Measurements from ENCODE around the gene ARMH1. TPM values are rescaled to one million over a fixed set of nuclear protein-coding genes. Genes with fewer than 3 reads are reported as not detected.

Gene ARMH1
- total and polyA plus RNA-seq, 3 donors from 2014 or later = 17.4 to 42.9 (median 29.7) TPM

DNA sequence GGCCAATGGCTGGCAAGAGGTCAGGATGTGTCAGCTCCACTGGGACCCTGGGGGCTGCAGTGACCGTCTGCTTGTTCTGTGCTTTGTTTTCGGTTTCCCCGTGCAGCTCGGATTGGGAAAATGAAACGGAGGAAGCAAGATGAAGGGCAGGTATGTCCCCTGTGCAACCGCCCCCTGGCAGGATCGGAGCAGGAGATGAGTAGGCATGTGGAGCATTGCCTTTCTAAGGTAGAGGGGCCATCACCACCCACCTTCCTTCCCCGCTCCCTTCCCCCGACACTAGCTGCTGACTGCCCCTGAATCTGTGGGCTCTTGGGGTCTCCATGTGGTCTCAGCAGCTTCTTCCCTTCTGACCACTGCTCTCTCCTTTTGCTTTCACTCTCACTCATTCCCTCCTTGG is 39.1 kb upstream of the ARMH1 start:
- intact Hi-C loops (cut with DNase I; ENCODE audit: low total_unique reads) = no loop called here
- WGBS, 2 donors = 87 to 95% methylated on average over 9 of the region's 9 CpGs
- Histone ChIP-seq H3K27ac (no peak overlapping the region), H3K4me3 (no peak overlapping the region), H3K27me3 (no peaks in the 10 kb centered on the region), H3K4me1 (peaks cover 18% of the 10 kb centered on the region), H3K36me3 (ENCODE audit: low read depth, missing control alignments) (no peaks in the 10 kb centered on the region), H3K9me3 (no peaks in the 10 kb centered on the region)
- no peak for DNase-seq
- TF ChIP-seq, protein P1, sequence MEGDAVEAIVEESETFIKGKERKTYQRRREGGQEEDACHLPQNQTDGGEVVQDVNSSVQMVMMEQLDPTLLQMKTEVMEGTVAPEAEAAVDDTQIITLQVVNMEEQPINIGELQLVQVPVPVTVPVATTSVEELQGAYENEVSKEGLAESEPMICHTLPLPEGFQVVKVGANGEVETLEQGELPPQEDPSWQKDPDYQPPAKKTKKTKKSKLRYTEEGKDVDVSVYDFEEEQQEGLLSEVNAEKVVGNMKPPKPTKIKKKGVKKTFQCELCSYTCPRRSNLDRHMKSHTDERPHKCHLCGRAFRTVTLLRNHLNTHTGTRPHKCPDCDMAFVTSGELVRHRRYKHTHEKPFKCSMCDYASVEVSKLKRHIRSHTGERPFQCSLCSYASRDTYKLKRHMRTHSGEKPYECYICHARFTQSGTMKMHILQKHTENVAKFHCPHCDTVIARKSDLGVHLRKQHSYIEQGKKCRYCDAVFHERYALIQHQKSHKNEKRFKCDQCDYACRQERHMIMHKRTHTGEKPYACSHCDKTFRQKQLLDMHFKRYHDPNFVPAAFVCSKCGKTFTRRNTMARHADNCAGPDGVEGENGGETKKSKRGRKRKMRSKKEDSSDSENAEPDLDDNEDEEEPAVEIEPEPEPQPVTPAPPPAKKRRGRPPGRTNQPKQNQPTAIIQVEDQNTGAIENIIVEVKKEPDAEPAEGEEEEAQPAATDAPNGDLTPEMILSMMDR (IDR thresholded peaks at IDR 0.05) = no peak
- TF ChIP-seq POLR2A (IDR thresholded peaks at IDR 0.05) = no peak

DNA sequence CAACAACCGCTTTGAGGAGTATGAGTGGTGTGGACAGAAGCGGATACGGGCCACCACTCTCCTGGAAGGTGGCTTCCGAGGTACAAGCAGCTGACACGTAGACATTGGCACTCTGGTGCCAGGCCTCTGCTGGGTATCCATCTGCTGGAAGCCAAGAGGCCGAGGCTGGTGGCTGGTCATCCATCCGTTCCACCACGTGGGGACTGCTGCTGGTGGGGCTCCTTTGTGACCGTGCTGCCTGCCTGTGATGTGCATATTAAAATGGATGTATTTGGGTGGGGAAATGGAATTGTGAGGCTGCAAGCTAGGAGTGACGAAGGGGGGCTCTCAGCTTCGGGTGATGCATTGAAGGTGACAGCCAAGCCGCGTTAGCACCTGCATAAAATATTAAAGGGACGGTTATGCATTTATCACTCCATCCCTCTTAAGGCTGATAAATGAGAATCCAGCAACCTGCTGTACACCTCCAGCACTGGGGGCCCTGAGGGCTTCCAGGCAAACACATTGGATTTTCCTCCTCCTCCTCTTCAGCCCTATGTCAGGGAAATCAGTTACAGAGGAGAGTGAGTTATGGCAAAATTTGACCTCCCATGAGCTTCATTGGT is 38.3 kb upstream of the ARMH1 start:
- peaks cover 15% of the 10 kb centered on the region for H3K4me1 ChIP-seq
- no peak for DNase-seq
- 89 to 91% methylated on average over 14 of the region's 14 CpGs for WGBS, 2 donors
- no peak overlapping the region for H3K27ac ChIP-seq
- intact Hi-C loops (cut with DNase I; ENCODE audit: low total_unique reads) = no loop called here
- no peaks in the 10 kb centered on the region for H3K9me3 ChIP-seq
- TF ChIP-seq POLR2A (IDR thresholded peaks at IDR 0.05) = no peak
- no peak overlapping the region for H3K4me3 ChIP-seq
- H3K36me3 ChIP-seq (ENCODE audit: low read depth, missing control alignments) = no peaks in the 10 kb centered on the region
- no peaks in the 10 kb centered on the region for H3K27me3 ChIP-seq

DNA sequence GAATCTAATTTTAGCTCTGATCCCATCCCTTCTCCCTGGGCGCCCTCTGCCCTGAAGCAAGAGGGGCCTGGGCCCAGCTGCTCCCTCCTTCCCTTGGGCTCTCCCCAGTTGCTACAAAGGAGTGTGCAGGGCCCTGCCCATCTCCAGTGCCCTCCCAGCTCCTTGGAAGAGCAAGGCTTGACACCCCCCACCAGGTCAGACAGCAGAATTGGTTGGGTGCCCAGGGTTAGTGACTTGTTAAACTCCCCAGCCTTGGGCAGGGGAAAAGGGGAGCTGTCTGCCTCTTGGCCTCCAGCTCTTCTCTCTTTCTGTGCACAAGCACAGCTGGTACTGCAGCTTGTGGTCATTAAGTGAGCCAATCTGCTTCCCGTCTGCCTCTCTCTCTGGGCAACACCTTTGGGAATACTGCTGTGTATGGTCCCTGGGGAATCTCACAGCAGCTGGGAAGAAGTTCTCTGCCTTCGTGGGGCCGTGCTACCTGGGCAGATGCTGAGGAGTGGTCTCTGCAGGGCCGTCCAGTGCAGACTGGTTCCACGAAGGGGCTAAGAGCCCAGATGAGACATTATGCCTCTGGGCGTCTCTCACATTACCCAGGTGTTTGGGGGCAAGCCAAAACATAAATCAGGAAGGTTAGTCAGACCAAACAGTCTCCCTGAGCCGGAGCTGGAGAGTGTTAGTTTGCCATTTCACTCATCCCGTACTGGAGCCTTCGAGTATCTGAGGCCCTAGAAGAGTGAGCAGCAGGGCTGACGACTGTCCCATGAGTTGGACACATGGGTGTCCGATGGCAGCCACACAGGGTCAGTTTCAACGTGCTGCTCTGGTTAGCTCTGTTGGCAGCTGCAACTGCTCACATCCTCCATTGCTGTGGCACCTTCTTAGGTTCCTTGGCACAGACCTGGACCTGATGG is 37.6 kb upstream of the ARMH1 start:
- Histone ChIP-seq H3K4me3 (no peak overlapping the region), H3K4me1 (peaks cover 13% of the 10 kb centered on the region), H3K27ac (no peak overlapping the region), H3K36me3 (ENCODE audit: low read depth, missing control alignments) (no peaks in the 10 kb centered on the region), H3K9me3 (no peaks in the 10 kb centered on the region), H3K27me3 (no peaks in the 10 kb centered on the region)
- intact Hi-C loops (cut with DNase I; ENCODE audit: low total_unique reads) = no loop called here
- TF ChIP-seq, protein P1 (IDR thresholded peaks at IDR 0.05) = no peak
- TF ChIP-seq POLR2A (IDR thresholded peaks at IDR 0.05) = no peak
- WGBS, 2 donors = 71 to 80% methylated on average over 5 to 13 of the region's 13 CpGs
- DNase-seq = no peak

DNA sequence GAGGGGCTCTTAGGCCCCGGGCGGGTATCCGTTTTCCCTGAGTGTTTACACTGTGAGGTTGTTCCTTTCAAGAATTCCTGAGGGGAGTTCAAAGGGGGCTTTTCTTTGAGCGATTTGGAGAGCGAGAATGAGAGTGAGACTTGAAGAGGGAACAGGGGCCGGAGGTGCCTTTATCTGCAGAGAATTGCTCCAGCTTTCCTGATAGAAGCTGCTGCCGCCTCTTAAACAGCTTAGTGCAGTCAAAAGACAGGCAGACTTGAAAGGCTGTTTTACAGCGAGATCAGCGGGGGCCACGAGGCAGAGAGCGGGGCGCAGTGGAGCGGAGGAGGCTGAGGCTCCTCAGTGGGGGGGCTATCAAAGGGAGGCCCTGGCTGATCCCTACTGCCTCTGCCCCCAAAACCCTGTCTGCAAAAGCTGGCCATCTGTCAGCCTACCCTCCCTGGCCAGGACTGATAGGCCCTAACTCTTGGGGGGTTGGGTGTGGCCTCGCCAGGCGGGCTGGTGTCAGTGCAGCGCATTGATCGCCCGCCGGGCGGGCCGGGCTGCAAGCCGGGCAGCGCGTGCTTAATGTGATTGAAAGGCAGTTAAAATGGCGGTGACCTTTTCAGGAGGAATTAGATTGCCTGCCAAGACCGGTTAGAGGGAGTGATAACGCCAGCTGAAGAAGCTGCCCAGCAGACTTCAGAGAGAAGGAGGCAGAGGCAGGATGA is 36.7 kb upstream of the ARMH1 start:
- no peak overlapping the region for H3K27ac ChIP-seq
- TF ChIP-seq, protein P1 (IDR thresholded peaks at IDR 0.05) = no peak
- TF ChIP-seq POLR2A (IDR thresholded peaks at IDR 0.05) = no peak
- H3K36me3 ChIP-seq (ENCODE audit: low read depth, missing control alignments) = no peaks in the 10 kb centered on the region
- peaks cover 7% of the 10 kb centered on the region for H3K4me1 ChIP-seq
- H3K9me3 ChIP-seq = no peaks in the 10 kb centered on the region
- peak; percentile 62 for DNase-seq
- 53 to 80% methylated on average over 27 of the region's 27 CpGs for WGBS, 2 donors
- no peaks in the 10 kb centered on the region for H3K27me3 ChIP-seq
- no peak overlapping the region for H3K4me3 ChIP-seq
- intact Hi-C loops (cut with DNase I; ENCODE audit: low total_unique reads) = no loop called here

Data from testis (tissue), 3 donors.